GM03348 (cell line): Measurements from ENCODE around the gene OR11H6.
"Not testable (repeated sequence)": the region's sequence is repeated elsewhere in the genome, so short reads cannot be mapped to it uniquely, and the experiment has no call there.

Source experiments
- DNase-seq: peaks from one replicate; pipeline ENCODE4 v3.0.0; 2012; ENCODE audit warnings: low spot score

The OR11H6 gene, protein sequence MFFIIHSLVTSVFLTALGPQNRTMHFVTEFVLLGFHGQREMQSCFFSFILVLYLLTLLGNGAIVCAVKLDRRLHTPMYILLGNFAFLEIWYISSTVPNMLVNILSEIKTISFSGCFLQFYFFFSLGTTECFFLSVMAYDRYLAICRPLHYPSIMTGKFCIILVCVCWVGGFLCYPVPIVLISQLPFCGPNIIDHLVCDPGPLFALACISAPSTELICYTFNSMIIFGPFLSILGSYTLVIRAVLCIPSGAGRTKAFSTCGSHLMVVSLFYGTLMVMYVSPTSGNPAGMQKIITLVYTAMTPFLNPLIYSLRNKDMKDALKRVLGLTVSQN

GRCh38 chr14:20223410-20223809 is at the start of gene OR11H6:
Gene OR11H6, plus strand, starts transcription at chr14:20223710. Its CDS starts 0 bp downstream, at chr14:20223710.
- no peak for DNase-seq

- DNase-seq, result not testable (repeated sequence)
Measured at GRCh38 chr14:20174205-20174604, 49.3 kb upstream of the OR11H6 start.

- DNase-seq, result no peak
Measured at GRCh38 chr14:20176330-20176729, 47.2 kb upstream of the OR11H6 start.

DNA sequence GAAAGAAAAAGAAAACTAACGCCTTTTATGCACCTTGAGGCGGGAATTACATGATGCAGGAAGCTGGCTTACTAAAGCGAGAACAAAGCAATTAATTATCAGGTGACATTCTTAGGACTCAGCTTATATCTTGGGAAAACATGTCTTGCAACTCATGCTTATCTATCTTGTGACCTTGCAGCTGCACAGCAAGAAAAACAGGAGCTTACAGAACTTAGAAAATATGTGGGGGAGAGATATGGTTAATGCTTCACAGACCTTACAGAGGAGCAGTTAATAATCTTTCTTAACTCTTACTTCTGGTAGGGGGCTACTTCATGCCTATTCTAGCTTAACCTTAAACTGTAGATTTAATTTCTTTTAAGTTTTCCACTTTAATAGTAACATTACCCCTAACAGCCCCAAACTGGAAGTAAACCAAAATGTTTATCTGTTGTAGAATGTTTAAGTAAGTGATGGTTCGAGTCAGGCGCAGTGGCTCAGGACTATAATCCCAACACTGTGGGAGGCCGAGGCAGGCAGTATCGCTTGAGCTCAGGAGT is 46.0 kb upstream of the OR11H6 start:
- DNase-seq, result no peak

DNA sequence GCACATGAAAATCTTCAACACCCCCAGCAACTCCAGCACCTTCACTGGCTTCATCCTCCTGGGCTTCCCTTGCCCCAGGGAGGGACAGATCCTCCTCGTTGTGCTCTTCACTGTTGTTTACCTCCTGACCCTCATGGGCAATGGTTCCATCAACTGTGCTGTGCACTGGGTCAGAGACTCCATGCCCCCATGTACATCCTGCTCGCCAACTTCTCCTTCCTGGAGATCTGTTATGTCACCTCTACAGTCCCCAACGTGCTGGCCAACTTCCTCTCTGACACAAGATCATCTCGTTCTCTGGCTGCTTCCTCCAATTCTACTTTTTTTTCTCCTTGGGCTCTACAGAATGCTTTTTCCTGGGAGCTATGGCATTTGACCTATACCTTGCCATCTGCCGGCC is 44.3 kb upstream of the OR11H6 start:
- DNase-seq, result no peak

DNA sequence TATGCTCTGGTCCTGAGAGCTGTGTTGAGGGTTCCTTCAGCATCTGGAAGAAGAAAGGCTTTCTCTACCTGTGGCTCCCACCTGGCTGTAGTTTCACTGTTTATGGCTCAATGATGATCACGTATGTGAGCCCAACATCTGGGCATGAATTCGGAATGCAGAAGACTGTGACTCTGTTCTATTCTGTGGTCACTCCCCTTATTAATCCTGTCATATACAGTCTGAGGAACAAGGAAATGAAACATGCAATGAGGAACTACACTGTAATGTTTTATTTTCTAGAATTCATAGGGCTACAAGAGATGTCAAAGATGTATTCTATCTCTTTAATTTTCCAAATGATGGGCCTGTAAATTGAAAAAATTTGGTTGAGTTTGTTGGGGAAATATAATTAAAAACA is 43.6 kb upstream of the OR11H6 start:
- no peak for DNase-seq

DNA sequence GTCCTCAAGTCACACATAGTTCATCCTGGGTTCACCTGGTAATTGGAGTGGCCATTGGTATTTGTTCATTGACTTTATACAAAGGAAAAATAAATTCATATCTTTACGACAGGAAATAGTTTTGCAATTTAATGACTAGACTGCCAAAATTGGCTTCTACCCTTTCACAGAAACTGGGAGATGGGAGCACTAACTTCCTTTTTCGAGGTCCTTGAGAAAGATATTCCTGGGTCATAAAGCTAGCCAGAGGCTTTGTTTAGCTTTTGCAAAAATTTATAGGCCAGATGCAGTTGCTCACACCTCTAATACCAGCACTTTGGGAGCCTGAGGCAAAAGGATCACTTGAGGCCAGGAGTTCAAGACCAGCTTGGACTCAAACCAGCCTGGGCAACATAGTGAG is 43.0 kb upstream of the OR11H6 start:
- DNase-seq, result no peak

GRCh38 chr14:20184181-20184580 is 39.3 kb upstream of the OR11H6 start:
- DNase-seq, result peak; percentile 55

GRCh38 chr14:20190596-20190995 is 32.9 kb upstream of the OR11H6 start, which contains the start of gene OR11G2:
Gene OR11G2, plus strand, starts transcription at chr14:20190896. Its CDS starts 6,542 bp downstream, at chr14:20197438.
- DNase-seq, result no peak

DNA sequence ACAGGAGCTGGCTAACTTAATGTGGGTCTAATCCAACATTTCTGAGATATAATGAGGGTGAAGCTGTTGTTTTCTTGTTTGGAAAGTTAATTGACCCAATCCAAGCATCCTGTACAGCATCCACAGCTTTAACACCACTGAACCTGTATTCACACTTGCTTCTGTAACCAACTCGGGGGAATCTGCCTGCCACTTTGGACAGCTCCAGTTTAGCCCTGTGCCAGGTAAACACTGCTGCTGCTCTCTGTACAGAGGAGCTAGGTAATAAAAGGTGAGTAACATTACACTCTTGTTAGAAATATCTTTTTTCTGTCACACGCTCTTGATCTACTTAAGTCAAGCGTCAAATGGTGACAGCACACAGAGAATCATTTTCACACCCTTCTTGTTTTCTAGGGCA is 32.1 kb upstream of the OR11H6 start:
- DNase-seq, result no peak

DNA sequence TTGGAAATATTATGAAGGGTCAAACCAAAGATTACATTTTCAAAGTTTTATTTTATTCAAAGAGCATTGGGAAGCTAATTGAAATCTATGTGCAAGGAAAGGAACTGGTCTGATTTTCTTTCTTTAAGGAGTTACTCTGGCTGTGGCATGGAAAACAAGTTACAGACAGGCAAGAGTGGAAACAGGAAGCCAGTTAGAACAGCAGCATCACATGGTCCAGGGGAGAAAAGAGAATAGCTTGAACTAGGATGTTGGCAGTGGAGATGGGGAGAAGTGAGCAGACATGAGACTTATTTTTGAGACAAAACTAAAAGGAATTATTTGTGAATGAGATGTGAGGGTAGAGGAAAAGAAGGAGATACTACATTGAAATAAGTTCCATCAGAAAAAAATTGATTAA is 29.4 kb upstream of the OR11H6 start:
- DNase-seq, result no peak

- DNase-seq, result not testable (repeated sequence)
Measured at GRCh38 chr14:20195170-20195569, 28.3 kb upstream of the OR11H6 start.

GRCh38 chr14:20195911-20196310 is 27.6 kb upstream of the OR11H6 start:
- DNase-seq, result peak; percentile 18

DNA sequence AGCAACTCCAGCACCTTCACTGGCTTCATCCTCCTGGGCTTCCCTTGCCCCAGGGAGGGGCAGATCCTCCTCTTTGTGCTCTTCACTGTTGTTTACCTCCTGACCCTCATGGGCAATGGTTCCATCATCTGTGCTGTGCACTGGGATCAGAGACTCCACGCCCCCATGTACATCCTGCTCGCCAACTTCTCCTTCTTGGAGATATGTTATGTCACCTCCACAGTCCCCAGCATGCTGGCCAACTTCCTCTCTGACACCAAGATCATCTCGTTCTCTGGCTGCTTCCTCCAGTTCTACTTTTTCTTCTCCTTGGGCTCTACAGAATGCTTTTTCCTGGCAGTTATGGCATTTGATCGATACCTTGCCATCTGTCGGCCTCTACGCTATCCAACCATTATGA is 26.1 kb upstream of the OR11H6 start:
- DNase-seq, result no peak

GRCh38 chr14:20198991-20199390 is 24.5 kb upstream of the OR11H6 start:
- no peak for DNase-seq

- no peak for DNase-seq
Measured at GRCh38 chr14:20204721-20205120, 18.8 kb upstream of the OR11H6 start.

DNA sequence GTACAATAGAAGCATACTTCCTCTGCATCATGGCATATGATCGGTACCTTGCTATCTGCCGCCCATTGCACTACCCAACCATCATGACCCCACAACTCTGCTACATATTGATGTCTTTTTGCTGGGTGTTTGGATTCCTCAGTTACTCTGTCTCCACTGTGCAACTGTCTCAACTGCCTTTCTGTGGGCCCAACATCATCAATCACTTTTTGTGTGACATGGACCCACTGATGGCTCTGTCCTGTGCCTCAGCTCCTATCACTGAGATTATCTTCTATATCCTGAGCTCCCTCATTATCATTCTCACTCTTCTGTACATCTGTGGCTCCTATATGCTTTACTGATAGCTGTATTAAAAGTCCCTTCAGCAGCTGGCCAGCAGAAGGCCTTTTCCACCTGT is 13.9 kb upstream of the OR11H6 start:
- no peak for DNase-seq

- DNase-seq, result not testable (repeated sequence)
Measured at GRCh38 chr14:20212406-20212805, 11.1 kb upstream of the OR11H6 start.

- DNase-seq, result peak; percentile 10
Measured at GRCh38 chr14:20215196-20215595, 8.3 kb upstream of the OR11H6 start.

GRCh38 chr14:20219033-20219432 is 4.5 kb upstream of the OR11H6 start:
- DNase-seq, result peak; percentile 12

DNA sequence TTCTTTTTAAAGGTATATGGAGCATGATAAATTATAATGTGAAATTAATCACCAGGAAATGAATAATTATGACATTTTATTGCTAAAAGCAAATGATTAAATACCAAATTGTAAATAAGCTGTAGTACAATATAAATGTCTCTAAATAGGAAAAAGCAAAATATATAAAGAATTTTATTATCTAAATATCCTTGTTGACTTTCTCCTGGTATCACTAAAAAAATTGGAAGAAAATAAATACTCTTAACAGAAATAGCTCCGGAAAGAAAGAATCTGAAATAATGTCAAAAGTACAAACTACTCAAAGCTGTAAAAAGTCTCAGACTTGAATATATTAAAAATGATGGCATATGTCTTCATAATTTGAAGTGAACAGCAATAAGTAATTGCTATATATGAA is 5.2 kb downstream of the OR11H6 start, which contains the start of gene OR11H7:
OR11H7 (plus strand) TSS at position 301 of the 400 bp plus-strand sequence.
- no peak for DNase-seq

DNA sequence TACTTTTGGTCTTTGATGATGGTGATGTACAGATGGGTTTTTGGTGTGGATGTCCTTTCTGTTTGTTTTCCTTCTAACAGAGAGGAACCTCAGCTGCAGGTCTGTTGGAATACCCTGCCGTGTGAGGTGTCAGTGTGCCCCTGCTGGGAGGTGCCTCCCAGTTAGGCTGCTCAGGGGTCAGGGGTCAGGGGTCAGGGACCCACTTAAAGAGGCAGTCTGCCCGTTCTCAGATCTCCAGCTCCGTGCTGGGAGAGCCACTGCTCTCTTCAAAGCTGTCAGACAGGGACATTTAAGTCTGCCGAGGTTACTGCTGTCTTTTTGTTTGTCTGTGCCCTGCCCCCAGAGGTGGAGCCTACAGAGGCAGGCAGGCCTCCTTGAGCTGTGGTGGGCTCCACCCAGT is 11.9 kb downstream of the OR11H6 start:
- not testable (repeated sequence) for DNase-seq

DNA sequence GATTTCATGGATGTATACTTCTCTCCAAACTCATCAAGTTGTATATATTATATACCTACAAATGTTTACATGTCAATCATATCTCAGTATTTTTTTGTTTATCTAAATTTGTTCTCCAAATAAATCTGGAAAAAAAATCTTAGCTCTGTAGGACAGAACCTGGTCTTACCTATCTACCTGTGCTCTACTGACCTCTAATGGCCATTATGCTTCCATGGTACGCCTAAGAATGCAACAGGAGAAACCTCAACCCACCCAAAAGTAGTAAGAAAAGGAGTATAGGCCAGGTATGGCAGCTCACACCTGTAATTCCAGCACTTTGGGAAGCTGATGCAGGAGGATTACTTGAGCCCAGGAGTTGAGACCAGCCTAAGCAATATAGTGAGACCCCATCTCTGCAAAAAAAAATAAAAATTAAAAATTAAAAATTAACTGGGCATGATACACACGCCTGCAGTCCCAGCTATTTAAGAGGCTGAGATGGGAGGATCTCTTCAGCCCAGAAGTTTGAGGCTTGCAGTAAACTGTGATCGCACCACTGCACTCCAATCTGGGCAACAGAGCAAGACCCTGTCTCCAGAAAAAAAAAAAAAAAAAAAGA is 24.2 kb downstream of the OR11H6 start:
- DNase-seq, result no peak
